IPS-NIHi7 (cell line): ENCODE results near the gene GRB14.
"Not testable (repeated sequence)": the region's sequence is repeated elsewhere in the genome, so short reads cannot be mapped to it uniquely, and the experiment has no call there.

Source experiments
- DNase-seq: peaks from one replicate; pipeline ENCODE4 v3.0.0; 2012; ENCODE audit warnings: mixed read lengths; ENCODE audit errors: extremely low spot score

Gene GRB14

GRCh38 chr2:164495491-164496223 lies 125.6 kb downstream of the GRB14 start:
- peak; percentile 52 for DNase-seq

GRCh38 chr2:164485541-164485940 lies 135.7 kb downstream of the GRB14 start:
- no peak for DNase-seq

- DNase-seq = peak; percentile 26
Observed at GRCh38 chr2:164479460-164479859, 141.8 kb downstream of the GRB14 start.

GRCh38 chr2:164478205-164478604 lies 143.1 kb downstream of the GRB14 start:
- DNase-seq = no peak

- no peak for DNase-seq
Observed at GRCh38 chr2:164474873-164475272, 146.4 kb downstream of the GRB14 start.

GRCh38 chr2:164473021-164473420 lies 148.3 kb downstream of the GRB14 start:
- no peak for DNase-seq

GRCh38 chr2:164465047-164465446 lies 156.2 kb downstream of the GRB14 start:
- not testable (repeated sequence) for DNase-seq

GRCh38 chr2:164464376-164464775 lies 156.9 kb downstream of the GRB14 start:
- DNase-seq = no peak

GRCh38 chr2:164458792-164459191 lies 162.5 kb downstream of the GRB14 start:
- DNase-seq = peak; percentile 46

GRCh38 chr2:164457271-164457670 lies 164.0 kb downstream of the GRB14 start:
- DNase-seq = no peak

- DNase-seq = no peak
Observed at GRCh38 chr2:164456619-164457018, 164.7 kb downstream of the GRB14 start.

GRCh38 chr2:164453656-164454305 lies 167.5 kb downstream of the GRB14 start:
- DNase-seq = no peak

GRCh38 chr2:164450278-164450677 lies 171.0 kb downstream of the GRB14 start:
- no peak for DNase-seq

- DNase-seq = no peak
Observed at GRCh38 chr2:164449706-164450105, 171.6 kb downstream of the GRB14 start.

- DNase-seq = no peak
Observed at GRCh38 chr2:164447660-164448059, 173.6 kb downstream of the GRB14 start.
